Panc1 (cell line): Measurements from ENCODE around the gene TMEM150A. TPM values are rescaled to one million over a fixed set of nuclear protein-coding genes. Genes with fewer than 3 reads are reported as not detected.

Experiments used
- ATAC-seq: fragments of 200-7000 bp; cut with Tn5 transposase; 2 replicates; pipeline ENCODE4 v1.9.1; 2020; ENCODE audit warnings: mild to moderate bottlenecking, moderate library complexity
- BruUV-seq: library from RNA; stranded (reverse); fragments of 400-500 nt; replicated peaks from 2 replicates; lab custom pipeline; 2021; lab: Mats Ljungman, UMichigan
- CTCF ChIA-PET: fragments of 300-600 bp; sonication (Branson Sonifier 250); formaldehyde crosslinking; loops from one replicate; lab custom pipeline; 2022; ENCODE audit warnings: antibody characterized with exemption; lab: Charles Lee
- POLR2A ChIA-PET: fragments of 300-600 bp; sonication (Branson Sonifier 250); formaldehyde crosslinking; loops from one replicate; lab custom pipeline; 2022; ENCODE audit warnings: antibody characterized with exemption; lab: Charles Lee
- DNase-seq: peaks from one replicate; pipeline ENCODE4 v3.0.0-alpha.2; 2010; ENCODE audit warnings: low read depth, low spot score
- H3K27ac ChIP-seq: 2 replicates; pipeline ENCODE4 v1.5.1; 2011; ENCODE audit warnings: mild to moderate bottlenecking, low read length, inconsistent platforms
- H3K27me3 ChIP-seq: fragments of 200-500 bp; sonication (Bioruptor generic); 2 replicates; pipeline ENCODE4 v1.6.0; 2014; ENCODE audit warnings: low read length, inconsistent platforms; ENCODE audit not compliant: control insufficient read depth, insufficient read depth
- H3K36me3 ChIP-seq: fragments of 200-500 bp; sonication (Bioruptor generic); 2 replicates; pipeline ENCODE4 v1.5.1; 2014; ENCODE audit warnings: inconsistent platforms, mild to moderate bottlenecking, low read length, moderate library complexity; ENCODE audit not compliant: control insufficient read depth, insufficient read depth
- H3K4me1 ChIP-seq: 2 replicates; pipeline ENCODE4 v1.5.1; 2011; ENCODE audit warnings: inconsistent platforms, mild to moderate bottlenecking, low read length, moderate library complexity; ENCODE audit not compliant: control insufficient read depth, insufficient read depth
- H3K4me3 ChIP-seq, 2 experiments: 2 replicates each; pipeline ENCODE4 v1.5.1; 2011 to 2012; ENCODE audit warnings: low read depth in 2 of 2, low read length in 2 of 2, mild to moderate bottlenecking in 2 of 2, inconsistent platforms in 1 of 2, moderate library complexity in 1 of 2
- H3K9me3 ChIP-seq: fragments of 200-500 bp; sonication (Bioruptor generic); 2 replicates; pipeline ENCODE4 v1.5.1; 2014; ENCODE audit warnings: low read depth, mild to moderate bottlenecking, inconsistent platforms, low read length, moderate library complexity; ENCODE audit not compliant: control insufficient read depth, insufficient read depth
- CTCF ChIP-seq: fragments of 450-650 bp; IDR thresholded peaks from 2 replicates; pipeline ENCODE4 v1.5.1; 2017; ENCODE audit warnings: mild to moderate bottlenecking
- POLR2AphosphoS5 ChIP-seq: IDR thresholded peaks from 2 replicates; pipeline ENCODE4 v1.6.1; 2012; ENCODE audit warnings: mild to moderate bottlenecking, low read depth, low read length, moderate library complexity
- REST ChIP-seq, 2 experiments: IDR thresholded peaks; 2 replicates each; pipeline ENCODE4 v1.6.1; 2011 to 2012; ENCODE audit warnings: low read depth in 2 of 2, control low read depth in 1 of 2, low read length in 1 of 2, mild to moderate bottlenecking in 1 of 2, moderate library complexity in 1 of 2; ENCODE audit not compliant: insufficient read depth in 1 of 2
- SIN3A ChIP-seq: IDR thresholded peaks from 2 replicates; pipeline ENCODE4 v1.6.1; 2012; ENCODE audit warnings: low read depth, mild to moderate bottlenecking, low read length, moderate library complexity, borderline replicate concordance; ENCODE audit not compliant: insufficient read depth
- TCF7L2 ChIP-seq: IDR thresholded peaks from 2 replicates; pipeline ENCODE4 v1.6.1; 2011; ENCODE audit warnings: mild to moderate bottlenecking, low read depth, low read length, inconsistent platforms
- in situ Hi-C: cut with HindIII; loops from 2 replicates; pipeline ENCODE4 v1.10.0; 2016; ENCODE audit warnings: low sequenced_read_pairs, low pct_unique_long_range_greater_than_20kb
- intact Hi-C: fragments of 100-400 bp; cut with micrococcal nuclease; formaldehyde crosslinking; loops from one replicate; pipeline ENCODE4 v1.10.0; 2022; ENCODE audit not compliant: unreplicated experiment
- total RNA-seq: library from RNA; stranded (reverse); gene quantifications from one replicate; pipeline ENCODE4 v1.2.1, GENCODE V29; 2021; ENCODE audit not compliant: unreplicated experiment

The TMEM150A gene
- total RNA-seq, 1 experiment from 2014 or later, result 30.4 TPM

- Histone ChIP-seq H3K4me3 (no peak overlapping the region), H3K4me1 (peaks cover 38% of the 10 kb centered on the region), H3K27me3 (no peaks in the 10 kb centered on the region), H3K36me3 (peaks cover 11% of the 10 kb centered on the region), H3K9me3 (no peaks in the 10 kb centered on the region), H3K27ac (no peak overlapping the region; the same call in 1 of the 2 replicates)
- no TSS peak for BruUV-seq
- TF ChIP-seq CTCF, result no peak
- TF ChIP-seq REST (IDR thresholded peaks at IDR 0.05; ENCODE audit: insufficient read depth in 1 of 2, low read depth in 2 of 2, low read length in 1 of 2), result no peak
- TF ChIP-seq POLR2AphosphoS5, result no peak
- TF ChIP-seq SIN3A, result no peak
- no peak for TF ChIP-seq TCF7L2
- CTCF ChIA-PET, result interaction anchor here (1.0 to 2.7 kb wide), 3 partner anchors 134 to 254 kb away, joined by 4 to 13 read pairs (median 6); partner anchors contain the start of gene SH2D6
- POLR2A ChIA-PET, result interaction anchor here (0.6 kb wide), 1 partner anchor 34 kb away, joined by 3 read pairs; no protein-coding TSS in a partner anchor
- in situ Hi-C loops, result no loop called here
- intact Hi-C loops, result no loop called here
- ATAC-seq (no peak), DNase-seq (no peak)
Observed at GRCh38 chr2:85553184-85553583, 49.3 kb downstream of the TMEM150A start.

GRCh38 chr2:85551698-85552678 lies 50.5 kb downstream of the TMEM150A start:
- BruUV-seq, result no TSS peak
- Histone ChIP-seq H3K9me3 (no peaks in the 10 kb centered on the region), H3K4me3 (no peak overlapping the region), H3K4me1 (peaks cover 50% of the 10 kb centered on the region), H3K27me3 (no peaks in the 10 kb centered on the region), H3K36me3 (peaks cover 11% of the 10 kb centered on the region), H3K27ac (peak overlapping the region; percentile 100)
- in situ Hi-C loops, result no loop called here
- ATAC-seq (peak; percentile 55), DNase-seq (no peak)
- POLR2A ChIA-PET, result interaction anchor here (0.6 to 0.7 kb wide), 2 partner anchors 36 to 132 kb away, joined by 3 read pairs; no protein-coding TSS in a partner anchor
- CTCF ChIA-PET, result interaction anchor here (0.5 to 2.7 kb wide), 5 partner anchors 14 to 253 kb away, joined by 4 to 13 read pairs (median 5); partner anchors contain the start of gene SH2D6
- no peak for TF ChIP-seq SIN3A
- peak; percentile 90 for TF ChIP-seq CTCF
- TF ChIP-seq POLR2AphosphoS5, result peak; percentile 61
- no peak for TF ChIP-seq REST (IDR thresholded peaks at IDR 0.05; ENCODE audit: insufficient read depth in 1 of 2, low read depth in 2 of 2, low read length in 1 of 2)
- no peak for TF ChIP-seq TCF7L2
- intact Hi-C loops, result loop anchor here (1.0 kb wide), 2 partner anchors 131 to 161 kb away; no protein-coding TSS in a partner anchor
